ENCODE data around the gene ANKRD11.

The ANKRD11 gene

GRCh38 chr16:89295071-89295900, 195.1 kb downstream of the ANKRD11 start:
- no peak for DNase-seq (ENCODE audit: low read depth)
- H3K4me3 ChIP-seq (replicated peaks; ENCODE audit: low read depth, low read length), result no peak overlapping the region
- TF ChIP-seq CTCF (IDR thresholded peaks at IDR 0.05; ENCODE audit: low read length, missing control alignments), result no peak

- no peak for DNase-seq (ENCODE audit: low read depth)
- TF ChIP-seq CTCF (IDR thresholded peaks at IDR 0.05; ENCODE audit: low read length, missing control alignments), result no peak
- no peak overlapping the region for H3K4me3 ChIP-seq (replicated peaks; ENCODE audit: low read depth, low read length)
Observed at GRCh38 chr16:89294486-89294885, 195.9 kb downstream of the ANKRD11 start.

- H3K4me3 ChIP-seq (replicated peaks; ENCODE audit: low read depth, low read length), result no peak overlapping the region
- TF ChIP-seq CTCF (IDR thresholded peaks at IDR 0.05; ENCODE audit: low read length, missing control alignments), result no peak
- DNase-seq (ENCODE audit: low read depth), result no peak
Observed at GRCh38 chr16:89293276-89294143, 196.9 kb downstream of the ANKRD11 start.

GRCh38 chr16:89292443-89293078, 197.8 kb downstream of the ANKRD11 start:
- TF ChIP-seq CTCF (IDR thresholded peaks at IDR 0.05; ENCODE audit: low read length, missing control alignments), result no peak
- no peak for DNase-seq (ENCODE audit: low read depth)
- no peak overlapping the region for H3K4me3 ChIP-seq (replicated peaks; ENCODE audit: low read depth, low read length)

GRCh38 chr16:89291776-89292175, 198.6 kb downstream of the ANKRD11 start:
- H3K4me3 ChIP-seq (replicated peaks; ENCODE audit: low read depth, low read length), result no peak overlapping the region
- DNase-seq (ENCODE audit: low read depth), result no peak
- no peak for TF ChIP-seq CTCF (IDR thresholded peaks at IDR 0.05; ENCODE audit: low read length, missing control alignments)

GRCh38 chr16:89291363-89291762, 199.0 kb downstream of the ANKRD11 start:
- no peak overlapping the region for H3K4me3 ChIP-seq (replicated peaks; ENCODE audit: low read depth, low read length)
- TF ChIP-seq CTCF (IDR thresholded peaks at IDR 0.05; ENCODE audit: low read length, missing control alignments), result no peak
- DNase-seq (ENCODE audit: low read depth), result no peak

Data from fibroblast of pulmonary artery (primary cell).